Neural cell (in vitro differentiated cells): Measurements from ENCODE around the gene SPAG16. TPM values are rescaled to one million over a fixed set of nuclear protein-coding genes. Genes with fewer than 3 reads are reported as not detected.

Experiments
- H2AFZ ChIP-seq: fragments of 200-600, 300-800 bp; sonication (generic), shearing (Covaris generic); 2 replicates; pipeline ENCODE4 v1.6.0; 2014; ENCODE audit warnings: low read depth, mild to moderate bottlenecking, antibody characterized with exemption, low read length, moderate library complexity
- H3F3A ChIP-seq: fragments of 200-600 bp; shearing (Covaris generic); 2 replicates; pipeline ENCODE4 v1.6.1; 2016; ENCODE audit warnings: mild to moderate bottlenecking, moderate library complexity, mixed read lengths, antibody characterized with exemption, low read length; ENCODE audit not compliant: insufficient read depth, poor library complexity, severe bottlenecking
- H3K27ac ChIP-seq: fragments of 200-600, 300-800 bp; sonication (generic), shearing (Covaris generic); 2 replicates; pipeline ENCODE4 v1.5.1; 2014; ENCODE audit warnings: mild to moderate bottlenecking, low read length, moderate library complexity
- H3K27me3 ChIP-seq: fragments of 300-800, 200-600 bp; sonication (generic), shearing (Covaris generic); 2 replicates; pipeline ENCODE4 v1.6.0; 2014; ENCODE audit warnings: mild to moderate bottlenecking, low read depth, low read length, moderate library complexity; ENCODE audit not compliant: insufficient read depth
- H3K36me3 ChIP-seq: fragments of 300-800, 200-600 bp; sonication (generic), shearing (Covaris generic); 2 replicates; pipeline ENCODE4 v1.5.1; 2014; ENCODE audit warnings: mild to moderate bottlenecking, antibody characterized with exemption, low read length, moderate library complexity; ENCODE audit not compliant: insufficient read depth
- H3K4me2 ChIP-seq: fragments of 300-800, 200-600 bp; sonication (generic), shearing (Covaris generic); 2 replicates; pipeline ENCODE4 v1.6.0; 2014; ENCODE audit warnings: mild to moderate bottlenecking, low read length
- H3K4me3 ChIP-seq: fragments of 300-800, 200-600 bp; sonication (generic), shearing (Covaris generic); 2 replicates; pipeline ENCODE4 v1.5.1; 2014; ENCODE audit warnings: mild to moderate bottlenecking, low read length, moderate library complexity
- H3K79me2 ChIP-seq: fragments of 200-600 bp; shearing (Covaris generic); replicated peaks from 2 replicates; pipeline ENCODE4 v1.6.0; 2014; ENCODE audit warnings: mild to moderate bottlenecking, low read length, moderate library complexity; ENCODE audit not compliant: insufficient read depth
- H3K9ac ChIP-seq: fragments of 300-800, 200-600 bp; sonication (generic), shearing (Covaris generic); 2 replicates; pipeline ENCODE4 v1.6.1; 2016; ENCODE audit warnings: mild to moderate bottlenecking, low read length, mixed read lengths
- H3K9me2 ChIP-seq: fragments of 200-600 bp; shearing (Covaris generic); 2 replicates; pipeline ENCODE4 v1.6.1; 2016; ENCODE audit warnings: mild to moderate bottlenecking, low read length, mixed read lengths; ENCODE audit not compliant: insufficient read depth
- H3K9me3 ChIP-seq: fragments of 200-600, 300-800 bp; sonication (generic), shearing (Covaris generic); 2 replicates; pipeline ENCODE4 v1.6.1; 2016; ENCODE audit warnings: mild to moderate bottlenecking, mixed run types, low read length, moderate library complexity, mixed read lengths
- H4K20me1 ChIP-seq: fragments of 200-600 bp; shearing (Covaris generic); 2 replicates; pipeline ENCODE4 v1.6.1; 2016; ENCODE audit warnings: mild to moderate bottlenecking, mixed run types; ENCODE audit not compliant: insufficient read depth
- EP300 ChIP-seq: fragments of 450-650 bp; conservative IDR thresholded peaks from 2 replicates; pipeline ENCODE4 v1.6.1; 2014; ENCODE audit warnings: antibody characterized with exemption, mild to moderate bottlenecking, moderate library complexity; ENCODE audit not compliant: poor library complexity, severe bottlenecking
- EZH2 ChIP-seq: fragments of 200-600, 300-800 bp; shearing (Covaris generic), sonication (generic); IDR thresholded peaks from 2 replicates; pipeline ENCODE4 v1.6.1; 2014; ENCODE audit warnings: antibody characterized with exemption, low read length, borderline replicate concordance, mild to moderate bottlenecking; ENCODE audit not compliant: insufficient read depth, poor library complexity, severe bottlenecking
- MXI1 ChIP-seq: fragments of 450-650 bp; conservative IDR thresholded peaks from 2 replicates; pipeline ENCODE4 v1.6.1; 2014; ENCODE audit warnings: antibody characterized with exemption, mild to moderate bottlenecking; ENCODE audit not compliant: poor library complexity, severe bottlenecking
- POLR2AphosphoS5 ChIP-seq: IDR thresholded peaks from 2 replicates; pipeline ENCODE4 v1.6.1; 2012
- RAD21 ChIP-seq: fragments of 450-650 bp; conservative IDR thresholded peaks from 2 replicates; pipeline ENCODE4 v1.6.1; 2014; ENCODE audit warnings: antibody characterized with exemption, mild to moderate bottlenecking, moderate library complexity
- REST ChIP-seq: IDR thresholded peaks from 2 replicates; pipeline ENCODE4 v1.6.1; 2012; ENCODE audit warnings: borderline replicate concordance
- SMC3 ChIP-seq: fragments of 450-650 bp; conservative IDR thresholded peaks from 2 replicates; pipeline ENCODE4 v1.6.1; 2014; ENCODE audit warnings: antibody characterized with exemption, mild to moderate bottlenecking, moderate library complexity; ENCODE audit not compliant: poor library complexity
- TAF1 ChIP-seq: IDR thresholded peaks from 2 replicates; pipeline ENCODE4 v1.6.1; 2012; ENCODE audit warnings: low read depth
- polyA plus RNA-seq: library from polyadenylated mRNA; depleted of rRNA; stranded (reverse); fragments of >200 nt; gene quantifications from 2 replicates; pipeline ENCODE4 v1.2.3, GENCODE V29; 2014
- TF ChIP-seq, protein P1 (sequence below): fragments of 450-650 bp; IDR thresholded peaks from 2 replicates; pipeline ENCODE4 v1.5.1; 2014; ENCODE audit warnings: antibody characterized with exemption, mild to moderate bottlenecking, moderate library complexity; ENCODE audit not compliant: poor library complexity, severe bottlenecking

SPAG16 gene
- polyA plus RNA-seq, 1 donor from 2014 or later = 75.4 TPM

- TF ChIP-seq POLR2AphosphoS5 = peak; percentile 12
- TF ChIP-seq TAF1 = no peak
- no peak for TF ChIP-seq RAD21
- TF ChIP-seq EP300 = peak; percentile 44
Observed at GRCh38 chr2:214103276-214104001, 819.2 kb downstream of the SPAG16 start.

GRCh38 chr2:214104219-214104618, 820.0 kb downstream of the SPAG16 start:
- Histone ChIP-seq H3F3A (no peaks in the 10 kb centered on the region), H3K27me3 (no peaks in the 10 kb centered on the region), H3K9me2 (no peaks in the 10 kb centered on the region), H3K36me3 (no peaks in the 10 kb centered on the region), H3K4me3 (no peak overlapping the region), H3K9ac (no peak overlapping the region), H3K79me2 (no peaks in the 10 kb centered on the region), H4K20me1 (no peaks in the 10 kb centered on the region), H3K4me2 (no peak overlapping the region), H3K9me3 (no peaks in the 10 kb centered on the region), H2AFZ (no peak overlapping the region), H3K27ac (no peak overlapping the region)
- TF ChIP-seq TAF1 (no peak), EZH2 (no peak), POLR2AphosphoS5 (no peak), MXI1 (no peak), REST (no peak), SMC3 (no peak), RAD21 (no peak), EP300 (no peak)
- TF ChIP-seq, protein P1, sequence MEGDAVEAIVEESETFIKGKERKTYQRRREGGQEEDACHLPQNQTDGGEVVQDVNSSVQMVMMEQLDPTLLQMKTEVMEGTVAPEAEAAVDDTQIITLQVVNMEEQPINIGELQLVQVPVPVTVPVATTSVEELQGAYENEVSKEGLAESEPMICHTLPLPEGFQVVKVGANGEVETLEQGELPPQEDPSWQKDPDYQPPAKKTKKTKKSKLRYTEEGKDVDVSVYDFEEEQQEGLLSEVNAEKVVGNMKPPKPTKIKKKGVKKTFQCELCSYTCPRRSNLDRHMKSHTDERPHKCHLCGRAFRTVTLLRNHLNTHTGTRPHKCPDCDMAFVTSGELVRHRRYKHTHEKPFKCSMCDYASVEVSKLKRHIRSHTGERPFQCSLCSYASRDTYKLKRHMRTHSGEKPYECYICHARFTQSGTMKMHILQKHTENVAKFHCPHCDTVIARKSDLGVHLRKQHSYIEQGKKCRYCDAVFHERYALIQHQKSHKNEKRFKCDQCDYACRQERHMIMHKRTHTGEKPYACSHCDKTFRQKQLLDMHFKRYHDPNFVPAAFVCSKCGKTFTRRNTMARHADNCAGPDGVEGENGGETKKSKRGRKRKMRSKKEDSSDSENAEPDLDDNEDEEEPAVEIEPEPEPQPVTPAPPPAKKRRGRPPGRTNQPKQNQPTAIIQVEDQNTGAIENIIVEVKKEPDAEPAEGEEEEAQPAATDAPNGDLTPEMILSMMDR = no peak

More at GRCh38 chr2:214103276-214104001, 819.2 kb downstream of the SPAG16 start:
- no peak overlapping the region for H2AFZ ChIP-seq
- H3F3A ChIP-seq = no peaks in the 10 kb centered on the region
- H3K9me2 ChIP-seq = no peaks in the 10 kb centered on the region
- no peaks in the 10 kb centered on the region for H3K79me2 ChIP-seq
- no peaks in the 10 kb centered on the region for H4K20me1 ChIP-seq
- H3K27me3 ChIP-seq = no peaks in the 10 kb centered on the region
- no peak overlapping the region for H3K9ac ChIP-seq
- no peaks in the 10 kb centered on the region for H3K36me3 ChIP-seq
- no peaks in the 10 kb centered on the region for H3K9me3 ChIP-seq
- no peak overlapping the region for H3K27ac ChIP-seq
- H3K4me2 ChIP-seq = no peak overlapping the region
- no peak overlapping the region for H3K4me3 ChIP-seq
